Hepatic stellate cell (primary cell): Measurements from ENCODE around the gene SYNE4.
A peak's percentile ranks its signal among the peaks of the same experiment; 100 is the strongest.
"Not testable (repeated sequence)": the region's sequence is repeated elsewhere in the genome, so short reads cannot be mapped to it uniquely, and the experiment has no call there.

Experiments used
- DNase-seq: peaks from one replicate; pipeline ENCODE4 v3.0.0; 2011; ENCODE audit warnings: low spot score

SYNE4 gene

GRCh38 chr19:36008336-36008978, at the start of gene SYNE4:
Gene SYNE4, minus strand, starts transcription at chr19:36008813. Its CDS starts 132 bp downstream, at chr19:36008681.
- no peak for DNase-seq

- peak; percentile 99 for DNase-seq
These were observed 46.4 kb upstream of the SYNE4 start, which contains the start of gene WDR62 for GRCh38 chr19:36054733-36055686. Gene WDR62, plus strand, starts transcription at chr19:36054897. Its CDS starts 75 bp downstream, at chr19:36054972.

DNA sequence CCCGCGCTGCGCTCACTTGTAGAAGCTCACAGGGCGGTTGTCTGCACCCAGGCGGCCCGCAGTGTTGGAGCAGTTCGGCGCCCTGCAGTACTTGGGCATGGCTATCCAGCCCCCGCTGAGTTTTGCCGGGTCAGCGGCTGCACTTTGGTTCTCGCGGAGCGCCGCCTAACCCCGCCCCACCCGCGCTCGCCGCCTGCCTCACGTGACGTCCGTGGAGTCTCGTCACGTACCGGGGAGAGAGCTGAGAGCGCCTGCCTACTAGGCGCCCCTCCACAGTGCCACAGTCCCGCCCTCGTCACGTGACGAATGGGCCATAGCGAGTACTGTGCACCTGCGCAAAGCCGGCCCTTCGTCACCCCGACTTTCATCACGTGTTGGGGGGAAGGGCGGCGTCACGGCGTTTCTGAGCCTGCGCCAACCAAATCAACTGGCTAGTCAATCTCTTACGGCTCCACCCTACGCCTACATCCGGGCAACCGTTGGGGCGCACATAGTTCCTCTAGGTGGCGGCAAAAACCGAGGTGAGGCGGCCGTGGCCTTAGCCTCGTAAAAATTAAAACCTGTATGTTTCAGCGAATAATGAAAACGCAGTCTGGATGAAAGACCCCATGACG, 45.6 kb upstream of the SYNE4 start, which contains the start of gene THAP8:
THAP8 (minus strand) TSS at position 167 of the 614 bp plus-strand sequence; CDS start at position 99, 68 bp downstream.
- DNase-seq, result peak; percentile 100

DNA sequence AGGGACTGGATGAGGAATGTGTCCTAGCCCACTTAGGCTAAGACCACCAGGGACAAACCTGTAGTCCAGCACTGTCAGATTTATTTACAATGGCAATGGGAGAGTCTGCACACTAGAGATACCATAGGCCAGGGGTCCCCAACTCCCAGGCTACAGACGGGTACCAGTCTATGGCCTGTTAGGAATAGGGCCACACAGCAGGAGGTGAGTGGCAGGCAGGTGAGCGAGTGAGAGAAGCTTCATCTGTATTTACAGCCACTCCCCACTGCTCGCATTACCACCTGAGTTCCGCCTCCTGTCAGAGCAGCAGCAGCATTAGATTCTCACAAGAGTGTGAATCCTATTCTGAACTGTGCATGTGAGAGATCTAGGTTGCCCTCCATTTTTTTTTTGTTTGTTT, 43.0 kb upstream of the SYNE4 start:
- no peak for DNase-seq

GRCh38 chr19:36051236-36051635, 42.6 kb upstream of the SYNE4 start:
- DNase-seq, result no peak

DNA sequence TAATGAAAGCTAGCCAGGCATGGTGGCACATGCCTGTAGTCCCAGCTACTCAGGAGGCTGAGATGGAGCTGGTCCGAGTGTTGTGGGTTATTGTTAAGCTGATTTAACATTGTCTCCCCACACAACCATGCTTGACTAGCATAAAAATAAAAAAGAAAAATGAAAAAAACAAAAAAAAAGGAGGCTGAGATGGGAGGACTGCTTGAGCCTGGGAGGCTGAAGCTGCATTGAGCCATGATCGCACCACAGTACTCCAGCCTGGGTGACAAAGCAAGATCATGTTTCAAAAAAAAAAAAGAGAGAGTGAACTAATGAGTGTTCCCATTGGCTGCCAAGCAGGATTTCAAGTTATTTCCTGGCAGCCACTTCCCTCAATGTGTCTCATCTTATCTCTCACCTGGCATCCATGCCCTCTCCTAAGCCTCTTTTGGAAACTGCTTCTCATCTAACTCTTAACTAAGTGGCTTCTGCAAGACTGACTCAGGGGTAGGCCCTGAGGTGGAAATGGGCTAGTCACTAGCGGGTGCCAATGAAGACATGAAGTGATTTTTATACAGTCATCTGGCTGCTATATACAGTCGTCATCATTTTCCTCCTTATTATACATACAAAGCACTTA, 40.6 kb upstream of the SYNE4 start:
- DNase-seq, result no peak

DNA sequence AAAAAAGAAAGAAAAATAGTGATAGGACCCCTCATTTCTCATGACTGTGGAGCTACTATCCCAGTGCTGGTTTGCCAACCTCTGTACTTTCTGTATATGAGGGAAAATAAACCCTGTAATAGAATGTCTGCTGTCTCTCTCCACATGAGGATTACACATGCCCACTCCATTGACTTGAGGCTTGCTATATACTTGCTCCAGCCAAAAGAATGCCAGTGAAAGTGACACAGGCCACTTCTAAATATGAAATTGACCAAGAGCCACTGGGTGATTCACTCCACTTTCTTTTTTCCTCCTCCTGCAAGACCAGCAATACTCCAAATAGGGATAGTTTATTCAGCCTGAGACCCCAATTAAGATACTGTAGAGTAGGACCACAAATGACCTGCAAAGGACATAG, 39.2 kb upstream of the SYNE4 start:
- DNase-seq, result no peak

- DNase-seq, result no peak
These were observed 37.9 kb upstream of the SYNE4 start for GRCh38 chr19:36046443-36047050.

GRCh38 chr19:36043952-36044351, 35.3 kb upstream of the SYNE4 start:
- DNase-seq, result no peak

DNA sequence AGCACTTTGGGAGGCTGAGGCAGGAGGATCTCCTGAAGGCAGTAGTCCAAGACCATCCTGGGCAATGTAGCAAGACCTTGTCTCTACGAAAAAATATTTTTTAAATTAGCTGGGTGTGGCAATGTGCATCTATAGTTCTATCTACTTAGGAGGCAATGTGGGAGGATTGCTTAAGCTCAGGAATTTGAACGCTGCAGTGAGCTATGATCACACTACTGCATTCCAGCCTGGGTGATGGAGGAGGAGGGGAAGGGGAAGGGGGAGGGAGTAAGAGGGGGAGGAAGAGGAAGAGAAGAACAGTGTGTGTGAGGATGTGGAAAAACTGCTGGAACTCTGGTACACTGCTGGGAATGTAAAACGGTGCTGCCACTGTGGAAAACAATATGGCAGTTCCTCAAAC, 33.2 kb upstream of the SYNE4 start:
- DNase-seq, result peak; percentile 63

- not testable (repeated sequence) for DNase-seq
These were observed 32.5 kb upstream of the SYNE4 start for GRCh38 chr19:36041092-36041491.

DNA sequence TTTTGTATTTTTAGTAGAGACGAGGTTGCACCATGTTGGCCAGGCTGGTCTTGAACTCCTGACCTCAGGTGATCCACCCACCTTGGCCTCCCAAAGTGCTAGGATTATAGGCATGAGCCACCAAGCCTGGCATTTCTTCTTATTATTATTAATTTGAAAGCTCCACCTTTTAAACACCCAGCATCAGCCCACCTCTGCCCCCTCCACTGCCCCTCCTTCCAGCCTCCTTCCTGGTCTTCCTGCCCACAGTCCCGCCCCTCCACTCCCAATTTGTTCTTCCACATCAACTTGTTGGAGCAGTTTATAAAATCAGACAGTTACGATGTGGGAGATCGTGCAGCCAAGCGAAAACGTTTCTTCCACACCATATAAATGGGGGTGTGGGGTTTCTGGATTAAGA, 31.9 kb upstream of the SYNE4 start:
- no peak for DNase-seq

DNA sequence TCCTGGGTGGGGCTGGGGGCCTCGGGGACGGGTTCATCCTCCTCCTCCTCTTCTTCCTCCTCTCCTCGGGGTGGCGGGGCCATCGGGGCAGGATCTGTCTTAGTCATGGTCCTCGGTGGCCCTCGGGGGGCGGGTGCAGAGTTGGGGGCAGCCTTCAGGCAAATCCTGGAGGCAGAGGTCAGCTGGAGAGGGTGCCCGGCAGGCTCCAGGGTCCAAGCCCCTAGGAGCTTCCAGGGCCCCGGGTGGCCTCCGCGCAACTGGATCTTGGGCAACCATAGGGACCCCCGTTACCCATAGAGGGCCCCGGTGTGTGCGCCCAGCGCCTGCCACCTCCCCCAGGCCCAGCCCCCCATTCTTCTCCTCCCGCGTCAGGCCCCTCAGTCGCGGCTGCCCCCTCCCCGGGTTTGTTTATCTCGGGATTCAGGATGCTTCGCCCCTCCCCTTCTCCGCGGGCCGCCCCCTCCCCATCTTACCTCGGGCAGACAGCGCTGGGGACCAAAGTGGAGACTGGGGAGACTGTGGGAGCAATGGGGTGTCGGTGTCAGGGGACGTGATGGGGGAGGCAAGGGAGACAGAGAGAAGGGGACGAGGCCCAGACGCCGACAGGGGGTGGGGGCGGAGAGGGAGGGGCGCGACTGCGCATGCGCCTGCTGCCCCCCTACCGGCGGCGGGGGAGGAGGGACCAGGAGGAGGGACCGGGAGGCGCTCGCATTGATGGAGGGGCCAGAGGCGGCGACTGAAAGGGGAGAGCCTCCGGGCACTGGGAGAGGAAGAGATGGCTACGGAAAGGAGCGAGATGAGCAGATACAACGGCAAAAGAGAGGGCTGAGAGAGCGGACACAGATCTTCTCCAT, 23.9 kb upstream of the SYNE4 start, which contains the start of gene CLIP3:
CLIP3 (minus strand) TSS at position 623 of the 854 bp plus-strand sequence; CDS start at position 107, 516 bp downstream.
- DNase-seq, result peak; percentile 99

DNA sequence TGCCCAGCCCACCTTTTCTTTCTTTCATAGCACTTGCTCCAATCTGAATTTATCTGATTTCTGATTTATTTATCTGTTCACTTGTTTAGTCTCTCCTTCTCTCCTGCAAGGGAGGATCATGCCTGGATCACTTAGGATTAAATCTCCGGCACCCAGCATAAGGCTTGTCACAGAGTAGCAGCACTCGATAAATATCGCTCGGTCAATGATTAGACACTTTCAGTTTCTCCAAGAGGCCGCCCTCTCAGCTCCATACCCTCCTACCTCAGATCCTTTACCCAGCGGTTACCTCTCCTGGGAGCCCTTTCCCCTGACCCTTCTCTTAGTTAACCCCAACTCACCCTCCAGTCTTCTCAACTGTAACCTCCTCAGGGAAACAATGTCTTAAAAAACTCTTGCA, 22.7 kb upstream of the SYNE4 start:
- DNase-seq, result no peak

- DNase-seq, result peak; percentile 42
These were observed 21.9 kb upstream of the SYNE4 start for GRCh38 chr19:36030264-36031148.

GRCh38 chr19:36028313-36029041, 19.9 kb upstream of the SYNE4 start:
- DNase-seq, result no peak

DNA sequence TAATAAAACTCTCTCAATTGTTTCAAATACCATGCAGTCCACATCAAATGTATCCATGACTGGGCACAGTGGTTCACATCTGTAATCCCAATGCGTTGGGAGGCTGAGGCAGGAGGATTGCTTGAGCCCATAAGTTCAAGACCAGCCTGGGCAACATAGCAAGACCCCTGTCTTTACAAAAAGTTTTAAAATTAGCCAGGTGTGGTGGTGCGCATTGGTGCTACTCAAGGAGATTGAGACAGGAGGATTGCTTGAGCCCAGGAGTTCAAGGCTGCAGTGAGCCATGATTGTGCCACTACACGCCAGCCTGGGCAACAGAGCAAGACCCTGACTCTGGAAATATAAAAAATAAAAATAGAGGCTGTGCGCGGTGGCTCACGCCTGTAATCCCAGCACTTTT, 19.1 kb upstream of the SYNE4 start:
- DNase-seq, result no peak

- DNase-seq, result no peak
These were observed 17.7 kb upstream of the SYNE4 start for GRCh38 chr19:36026091-36026876.
